AG04450 (cell line): Measurements from ENCODE around the gene GLYAT. TPM values are rescaled to one million over a fixed set of nuclear protein-coding genes. Genes with fewer than 3 reads are reported as not detected.

Experiments
- CTCF ChIA-PET: fragments of 300-600, 350-600 bp; formaldehyde crosslinking; extraction: SDS; loops from one replicate; lab custom pipeline; 2022; ENCODE audit warnings: antibody characterized with exemption, inconsistent platforms; lab: Charles Lee
- POLR2A ChIA-PET: fragments of 350-600 bp; formaldehyde crosslinking; extraction: SDS; loops from one replicate; lab custom pipeline; 2021; ENCODE audit warnings: antibody characterized with exemption, inconsistent platforms; lab: Yijun Ruan, JAX
- DNase-seq: peaks from one replicate; pipeline ENCODE4 v3.0.0-alpha.2; 2011; ENCODE audit warnings: low read depth, low spot score
- H3K27ac ChIP-seq: one replicate; pipeline ENCODE4 v1.5.1; 2012; ENCODE audit warnings: low read depth, low read length, control low read depth
- H3K27me3 ChIP-seq: one replicate; pipeline ENCODE4 v1.6.0; 2012; ENCODE audit warnings: low read length; ENCODE audit not compliant: control insufficient read depth, insufficient read depth
- H3K4me3 ChIP-seq: 2 replicates; pipeline ENCODE4 v1.5.1; 2011; ENCODE audit warnings: mild to moderate bottlenecking, low read depth, low read length, control low read depth
- H3K9me3 ChIP-seq: 2 replicates; pipeline ENCODE4 v1.5.1; 2012; ENCODE audit warnings: low read length; ENCODE audit not compliant: control insufficient read depth, insufficient read depth
- polyA plus RNA-seq: library from polyadenylated mRNA; depleted of rRNA; stranded (reverse); fragments of >200 nt; gene quantifications from 2 replicates; pipeline ENCODE4 v1.2.3, GENCODE V29; 2011
- TF ChIP-seq, protein P1 (sequence below): IDR thresholded peaks from 2 replicates; pipeline ENCODE4 v1.5.1; 2011; ENCODE audit warnings: low read depth, low read length, control low read depth, inconsistent platforms

The GLYAT gene
- polyA plus RNA-seq, 1 experiment: not detected

DNA sequence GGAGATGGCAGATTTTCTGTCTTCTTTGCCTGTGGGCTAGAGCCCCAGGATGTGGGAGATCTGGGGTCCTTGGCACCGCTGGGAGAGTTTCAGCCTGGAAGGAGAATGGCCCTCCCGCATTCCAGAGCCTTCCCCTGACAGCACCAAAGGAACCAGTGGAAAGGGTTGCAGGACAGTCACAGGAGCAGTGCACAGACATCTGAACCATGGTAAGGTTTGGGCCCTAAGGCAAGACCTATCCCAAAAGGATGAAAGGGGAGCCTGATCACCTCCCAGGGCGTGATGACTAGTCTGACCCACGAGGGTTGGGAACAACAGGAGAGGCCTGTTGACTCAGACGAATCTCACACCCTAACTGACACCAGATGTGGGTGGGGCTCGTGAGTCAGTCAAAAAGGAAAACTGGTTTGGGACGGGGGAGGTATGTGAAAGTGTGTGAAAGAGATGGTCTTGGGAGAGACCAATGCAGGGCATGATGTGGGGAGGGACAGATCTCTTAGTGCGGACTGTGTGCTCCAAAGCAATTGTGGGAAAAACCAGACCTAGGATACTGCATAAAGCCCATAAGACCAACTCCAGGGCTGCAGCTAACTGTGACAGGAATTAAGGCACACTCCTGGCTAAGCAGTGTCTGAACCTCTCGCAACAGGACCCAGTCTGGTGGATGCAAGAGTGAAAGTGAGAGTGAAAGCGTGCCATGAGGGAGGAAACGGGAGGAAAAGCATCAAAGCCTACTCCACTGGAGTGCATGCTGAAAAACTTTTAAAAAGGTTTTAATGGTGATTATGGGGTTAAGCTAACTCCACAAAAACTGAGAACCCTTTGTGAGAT lies 39.1 kb upstream of the GLYAT start:
- POLR2A ChIA-PET: no interaction called here
- no peak for DNase-seq
- TF ChIP-seq, protein P1, sequence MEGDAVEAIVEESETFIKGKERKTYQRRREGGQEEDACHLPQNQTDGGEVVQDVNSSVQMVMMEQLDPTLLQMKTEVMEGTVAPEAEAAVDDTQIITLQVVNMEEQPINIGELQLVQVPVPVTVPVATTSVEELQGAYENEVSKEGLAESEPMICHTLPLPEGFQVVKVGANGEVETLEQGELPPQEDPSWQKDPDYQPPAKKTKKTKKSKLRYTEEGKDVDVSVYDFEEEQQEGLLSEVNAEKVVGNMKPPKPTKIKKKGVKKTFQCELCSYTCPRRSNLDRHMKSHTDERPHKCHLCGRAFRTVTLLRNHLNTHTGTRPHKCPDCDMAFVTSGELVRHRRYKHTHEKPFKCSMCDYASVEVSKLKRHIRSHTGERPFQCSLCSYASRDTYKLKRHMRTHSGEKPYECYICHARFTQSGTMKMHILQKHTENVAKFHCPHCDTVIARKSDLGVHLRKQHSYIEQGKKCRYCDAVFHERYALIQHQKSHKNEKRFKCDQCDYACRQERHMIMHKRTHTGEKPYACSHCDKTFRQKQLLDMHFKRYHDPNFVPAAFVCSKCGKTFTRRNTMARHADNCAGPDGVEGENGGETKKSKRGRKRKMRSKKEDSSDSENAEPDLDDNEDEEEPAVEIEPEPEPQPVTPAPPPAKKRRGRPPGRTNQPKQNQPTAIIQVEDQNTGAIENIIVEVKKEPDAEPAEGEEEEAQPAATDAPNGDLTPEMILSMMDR: no peak
- no peaks in the 10 kb centered on the region for H3K9me3 ChIP-seq
- no peaks in the 10 kb centered on the region for H3K27me3 ChIP-seq
- no peak overlapping the region for H3K27ac ChIP-seq
- H3K4me3 ChIP-seq: no peak overlapping the region
- CTCF ChIA-PET: interaction anchor here (1.1 kb wide), 1 partner anchor 18 kb away, joined by 4 read pairs; no protein-coding TSS in a partner anchor

DNA sequence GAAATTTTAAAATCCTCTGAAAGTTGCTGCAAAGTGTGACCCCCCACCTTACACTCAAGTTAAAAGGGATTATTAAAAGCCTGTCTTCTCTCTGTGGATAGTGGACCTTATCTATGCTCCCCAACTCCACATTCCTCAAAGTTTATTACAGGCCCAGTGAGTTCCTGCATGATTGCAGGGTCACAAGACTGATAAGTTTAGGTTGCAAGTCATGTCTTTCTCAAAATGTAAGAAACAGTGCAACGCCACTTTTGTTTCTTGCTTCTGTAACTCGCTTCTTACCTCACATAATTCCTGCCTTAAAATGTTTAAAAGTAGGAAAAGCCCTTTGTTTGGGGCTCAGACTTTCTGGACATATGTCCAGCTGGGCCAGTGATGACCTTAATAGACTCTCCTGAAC lies 38.4 kb upstream of the GLYAT start:
- ChIA-PET POLR2A (no interaction called here), CTCF (no interaction called here)
- Histone ChIP-seq H3K9me3 (no peaks in the 10 kb centered on the region), H3K4me3 (no peak overlapping the region), H3K27ac (no peak overlapping the region), H3K27me3 (no peaks in the 10 kb centered on the region)
- DNase-seq: no peak
- TF ChIP-seq, protein P1: no peak

DNA sequence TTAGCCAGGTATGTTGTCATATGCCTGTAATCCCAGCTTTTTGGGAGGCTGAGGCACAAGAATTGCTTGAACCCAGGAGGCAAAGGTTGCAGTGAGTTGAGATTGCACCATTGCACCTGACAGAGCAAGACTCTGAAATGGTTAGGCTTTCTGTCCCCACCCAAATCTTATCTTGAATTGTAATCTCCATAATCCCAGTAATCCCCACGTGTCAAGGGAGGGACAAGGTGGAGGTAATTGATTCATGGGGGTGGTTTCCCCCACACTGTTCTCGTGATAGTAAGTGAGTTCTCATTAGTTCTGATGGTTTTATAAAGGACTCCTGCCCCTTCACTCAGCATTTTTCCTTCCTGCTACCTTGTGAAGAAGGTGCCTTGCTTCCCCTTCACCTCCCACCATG lies 37.6 kb upstream of the GLYAT start:
- Histone ChIP-seq H3K27me3 (no peaks in the 10 kb centered on the region), H3K4me3 (no peak overlapping the region), H3K27ac (no peak overlapping the region), H3K9me3 (no peaks in the 10 kb centered on the region)
- TF ChIP-seq, protein P1: no peak
- DNase-seq: no peak
- CTCF ChIA-PET: no interaction called here
- POLR2A ChIA-PET: no interaction called here

DNA sequence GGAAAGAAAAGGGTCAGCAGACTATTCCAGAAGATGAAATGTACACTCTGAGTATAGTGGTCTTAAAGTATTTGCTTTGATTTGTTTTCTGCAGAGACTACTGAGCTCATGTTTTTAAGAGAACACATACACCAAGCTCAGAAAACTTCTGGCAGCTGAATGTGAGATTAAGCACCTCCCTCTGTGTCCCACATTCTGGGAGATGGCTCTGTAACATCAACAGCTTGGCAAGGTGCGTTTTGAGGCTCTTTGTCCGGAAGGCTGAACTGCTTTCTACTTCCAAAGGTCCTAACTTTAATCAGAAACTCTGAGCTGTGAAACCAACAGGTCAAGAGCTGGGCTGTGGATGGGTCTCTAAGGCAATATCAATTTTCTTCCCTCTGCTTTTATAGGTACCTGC lies 36.4 kb upstream of the GLYAT start:
- no peaks in the 10 kb centered on the region for H3K27me3 ChIP-seq
- ChIA-PET POLR2A (no interaction called here), CTCF (no interaction called here)
- DNase-seq: no peak
- H3K9me3 ChIP-seq: no peaks in the 10 kb centered on the region
- TF ChIP-seq, protein P1: no peak
- no peak overlapping the region for H3K27ac ChIP-seq
- no peak overlapping the region for H3K4me3 ChIP-seq

DNA sequence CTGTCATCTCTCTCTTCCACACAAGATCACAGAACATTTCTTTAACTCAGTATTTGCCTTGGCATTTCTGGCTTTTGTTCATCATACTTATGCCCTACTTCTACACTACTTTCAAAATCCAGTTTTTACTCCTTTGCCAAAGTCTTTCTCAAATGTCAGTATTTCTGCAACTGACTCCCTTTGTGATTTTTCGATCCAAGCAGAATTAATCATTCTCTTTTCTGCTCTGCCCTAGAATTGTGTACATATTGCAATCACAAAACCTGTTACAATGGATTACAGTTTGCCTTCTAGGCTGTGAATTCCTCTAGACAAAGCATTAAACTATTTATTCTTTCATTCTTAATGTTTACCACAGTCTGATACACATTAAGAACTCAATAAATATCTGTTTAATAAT lies 33.3 kb upstream of the GLYAT start:
- POLR2A ChIA-PET: no interaction called here
- CTCF ChIA-PET: no interaction called here
- no peak for DNase-seq
- no peak overlapping the region for H3K27ac ChIP-seq
- no peak overlapping the region for H3K4me3 ChIP-seq
- TF ChIP-seq, protein P1: no peak
- no peaks in the 10 kb centered on the region for H3K9me3 ChIP-seq
- no peaks in the 10 kb centered on the region for H3K27me3 ChIP-seq
